Activated CD8-positive, alpha-beta memory T cell treated with anti-CD3 and anti-CD28 coated beads for 36 hours (primary cell): Measurements from ENCODE around the gene MKRN1. TPM values are rescaled to one million over a fixed set of nuclear protein-coding genes. Genes with fewer than 3 reads are reported as not detected.
"Not testable (repeated sequence)": the region's sequence is repeated elsewhere in the genome, so short reads cannot be mapped to it uniquely, and the experiment has no call there.

Experiments used
- CTCF ChIA-PET: fragments of 350-600 bp; sonication (Branson Sonifier 250); formaldehyde crosslinking; loops from one replicate; lab custom pipeline; 2021; ENCODE audit warnings: antibody characterized with exemption; lab: Charles Lee
- POLR2A ChIA-PET: fragments of 350-600 bp; sonication (Branson Sonifier 250); formaldehyde crosslinking; loops from one replicate; lab custom pipeline; 2021; ENCODE audit warnings: antibody characterized with exemption; lab: Charles Lee
- total RNA-seq, 2 experiments: library from RNA; stranded (reverse); gene quantifications; one replicate each; pipeline ENCODE4 v1.2.3, GENCODE V29; 2021

MKRN1 gene
- total RNA-seq, 2 experiments from 2014 or later = 46.9 to 54.4 TPM

DNA sequence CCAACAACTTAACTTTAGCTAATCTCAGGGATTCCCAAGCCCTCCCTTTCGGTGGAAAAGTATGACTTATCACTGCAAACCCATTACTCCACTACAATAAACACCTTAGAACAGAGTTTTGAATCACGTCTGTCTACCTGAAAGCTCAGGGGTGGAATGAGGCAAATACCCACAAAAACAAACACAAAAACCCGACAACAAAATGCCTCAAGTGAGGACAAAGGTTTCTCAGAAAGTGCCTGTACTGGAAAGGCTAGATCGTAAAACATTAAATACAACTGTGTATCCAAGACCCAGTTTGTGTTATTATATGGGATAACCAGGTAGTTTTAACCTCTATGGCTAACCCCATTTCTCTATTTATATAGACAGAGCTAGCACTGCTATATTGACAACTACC is 26.0 kb downstream of the MKRN1 start:
- ChIA-PET CTCF (interaction anchor here (3.6 kb wide), 1 partner anchor 9 kb away, joined by 9 read pairs; no protein-coding TSS in a partner anchor), POLR2A (no interaction called here)

DNA sequence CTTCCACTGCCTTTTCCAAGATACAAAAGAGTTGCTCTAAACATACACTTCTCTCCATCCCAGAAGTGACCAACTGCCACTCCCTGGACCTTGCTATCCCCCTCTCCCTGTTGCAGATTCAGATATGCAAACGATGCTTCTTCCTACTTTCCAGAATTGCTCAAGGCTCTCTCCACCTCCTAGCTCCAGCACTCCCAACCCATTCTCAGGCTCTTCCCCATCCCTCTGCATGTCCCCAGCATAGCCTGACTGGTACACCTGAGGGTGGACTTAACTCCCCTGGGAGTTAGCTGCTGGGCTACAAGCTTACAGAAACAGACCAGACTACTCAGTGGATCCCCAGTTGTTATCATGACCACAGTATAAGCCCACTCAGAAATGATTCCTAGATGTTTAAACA is 27.6 kb downstream of the MKRN1 start:
- ChIA-PET CTCF (interaction anchor here (0.6 to 3.6 kb wide), 2 partner anchors 7 to 25 kb away, joined by 3 to 9 read pairs; no protein-coding TSS in a partner anchor), POLR2A (interaction anchor here (0.6 kb wide), 1 partner anchor 189 kb away, joined by 3 read pairs; the partner anchor contains the start of gene DENND2A)

DNA sequence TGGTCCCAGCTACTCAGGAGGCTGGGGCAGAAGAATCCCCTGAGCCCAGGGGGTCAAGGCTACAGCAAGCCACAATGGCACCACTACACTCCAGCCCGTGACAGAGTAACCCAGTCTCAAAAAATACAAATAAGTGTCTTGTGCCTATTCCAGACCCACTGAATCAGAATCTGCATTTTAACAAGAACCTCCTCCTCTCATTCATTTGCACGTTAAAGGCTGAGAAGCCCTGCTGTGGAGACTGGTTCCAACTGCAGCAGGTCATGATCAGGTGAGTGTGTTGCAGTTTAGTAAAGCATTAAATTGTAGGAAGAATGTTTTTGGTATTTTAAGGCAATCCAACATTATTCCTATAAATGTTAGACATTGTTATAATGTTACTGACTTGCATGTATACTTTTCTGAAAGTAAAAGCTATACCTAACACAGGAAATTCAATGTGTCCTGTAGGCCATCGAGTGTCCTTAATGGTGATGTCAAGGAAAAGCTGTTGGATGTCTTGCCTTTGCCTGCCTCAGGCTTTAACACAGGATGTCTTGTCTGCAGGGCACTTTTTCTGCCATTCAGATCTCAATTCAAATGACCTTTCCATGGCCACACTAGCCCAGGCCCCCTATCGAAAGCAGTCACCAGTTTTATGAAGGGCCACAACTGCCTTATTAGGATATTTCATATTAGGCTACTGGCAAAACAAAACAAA is 30.4 kb downstream of the MKRN1 start:
- ChIA-PET CTCF (interaction anchor here (0.6 kb wide), 1 partner anchor 20 kb away, joined by 3 read pairs; no protein-coding TSS in a partner anchor), POLR2A (no interaction called here)

DNA sequence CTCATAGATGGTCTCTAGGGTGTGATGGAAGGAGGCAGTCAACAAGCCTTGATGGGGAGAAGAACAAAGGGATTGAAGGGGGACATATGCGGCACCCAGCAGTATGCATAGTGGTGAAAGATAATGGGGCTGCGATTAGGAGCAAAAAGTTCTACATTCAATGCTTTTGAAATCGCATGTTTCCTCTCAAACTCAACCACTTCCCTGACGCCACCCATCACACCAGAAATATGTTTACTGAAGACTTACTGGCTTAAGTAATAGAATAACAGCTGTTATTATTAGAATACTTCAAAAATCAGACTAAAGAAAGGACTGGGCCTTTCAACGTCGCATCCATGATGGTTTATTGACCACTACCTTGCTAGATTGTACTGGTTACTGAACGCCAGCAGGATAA is 31.5 kb downstream of the MKRN1 start:
- POLR2A ChIA-PET = no interaction called here
- CTCF ChIA-PET = interaction anchor here (0.6 kb wide), 1 partner anchor 38 kb away, joined by 3 read pairs; no protein-coding TSS in a partner anchor

DNA sequence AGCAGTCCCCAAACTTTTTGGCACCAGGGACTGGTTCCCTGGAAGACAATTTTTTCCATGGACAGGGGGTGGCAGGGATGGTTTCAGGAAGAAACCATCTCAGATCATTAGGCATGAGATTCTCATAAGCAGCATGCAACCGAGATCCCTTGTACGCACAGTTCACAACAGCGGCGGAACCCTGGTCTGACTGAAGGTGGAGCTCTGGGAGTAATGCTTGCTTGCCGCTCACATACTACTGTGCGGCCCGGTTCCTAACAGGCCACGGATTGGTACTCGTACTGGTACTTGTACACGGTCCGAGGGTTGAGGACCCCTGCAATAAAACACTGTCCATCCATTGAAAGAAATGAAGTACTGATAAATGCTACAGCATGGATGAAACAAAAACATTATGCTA is 32.8 kb downstream of the MKRN1 start:
- CTCF ChIA-PET = no interaction called here
- POLR2A ChIA-PET = no interaction called here

DNA sequence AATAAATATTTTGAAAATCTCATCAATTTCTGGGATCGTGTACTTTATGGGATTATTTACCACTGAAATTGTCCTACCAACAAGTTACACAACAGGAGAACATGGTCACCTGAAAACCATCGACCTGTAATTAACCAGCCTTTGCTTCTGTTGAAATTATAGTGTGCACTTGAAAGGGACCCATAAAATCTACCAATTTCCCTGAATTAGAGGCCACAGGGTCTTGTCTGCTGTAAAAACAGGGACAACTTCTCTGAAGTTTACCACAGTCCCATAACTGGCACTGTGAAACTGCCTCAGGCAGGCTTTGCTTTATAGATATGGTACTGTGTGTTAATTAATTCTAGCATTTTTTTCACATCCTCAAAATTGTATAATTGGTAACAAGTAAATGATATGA is 37.8 kb downstream of the MKRN1 start:
- ChIA-PET CTCF (no interaction called here), POLR2A (interaction anchor here (0.7 kb wide), 2 partner anchors 35 to 387 kb away, joined by 4 to 6 read pairs; no protein-coding TSS in a partner anchor)

DNA sequence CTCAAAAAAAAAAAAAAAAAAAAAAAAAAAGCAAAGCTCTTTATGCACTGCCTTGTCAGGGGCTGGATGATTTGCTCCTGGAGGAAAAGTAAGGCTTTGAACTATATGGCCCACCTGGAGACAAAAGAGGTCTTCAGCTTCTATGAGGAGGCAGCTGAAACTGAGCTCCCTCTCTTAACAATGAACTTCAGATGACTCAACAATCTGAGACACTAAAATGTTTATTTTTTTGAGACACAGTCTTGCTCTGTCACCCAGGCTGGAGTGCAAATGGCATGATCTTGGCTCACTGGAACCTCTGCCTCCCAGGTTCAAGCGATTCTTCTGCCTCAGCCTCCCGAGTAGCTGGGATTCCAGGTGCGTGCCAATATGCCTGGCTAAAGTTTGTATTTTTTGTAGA is 38.7 kb downstream of the MKRN1 start:
- CTCF ChIA-PET = no interaction called here
- POLR2A ChIA-PET = no interaction called here

DNA sequence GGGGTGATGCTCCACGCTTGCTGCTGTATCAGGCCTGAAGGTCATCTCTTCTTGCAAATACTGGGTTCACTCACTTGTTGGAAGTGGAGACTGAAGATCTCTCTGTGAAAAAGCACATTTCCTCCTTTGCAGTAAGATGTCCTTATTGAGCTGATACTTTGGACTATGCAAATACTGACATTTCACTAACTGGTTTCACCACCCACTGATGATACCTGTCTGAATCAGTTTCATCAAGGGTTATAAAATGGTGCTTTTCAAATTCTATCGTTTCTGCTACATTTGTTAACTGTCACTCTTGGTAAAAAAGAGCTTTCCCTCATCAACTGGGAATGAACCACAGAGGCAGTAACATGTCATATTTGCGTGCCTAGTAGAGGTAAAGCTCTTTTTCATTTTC is 39.9 kb downstream of the MKRN1 start:
- POLR2A ChIA-PET = interaction anchor here (0.5 kb wide), 1 partner anchor 21 kb away, joined by 4 read pairs; no protein-coding TSS in a partner anchor
- CTCF ChIA-PET = no interaction called here

DNA sequence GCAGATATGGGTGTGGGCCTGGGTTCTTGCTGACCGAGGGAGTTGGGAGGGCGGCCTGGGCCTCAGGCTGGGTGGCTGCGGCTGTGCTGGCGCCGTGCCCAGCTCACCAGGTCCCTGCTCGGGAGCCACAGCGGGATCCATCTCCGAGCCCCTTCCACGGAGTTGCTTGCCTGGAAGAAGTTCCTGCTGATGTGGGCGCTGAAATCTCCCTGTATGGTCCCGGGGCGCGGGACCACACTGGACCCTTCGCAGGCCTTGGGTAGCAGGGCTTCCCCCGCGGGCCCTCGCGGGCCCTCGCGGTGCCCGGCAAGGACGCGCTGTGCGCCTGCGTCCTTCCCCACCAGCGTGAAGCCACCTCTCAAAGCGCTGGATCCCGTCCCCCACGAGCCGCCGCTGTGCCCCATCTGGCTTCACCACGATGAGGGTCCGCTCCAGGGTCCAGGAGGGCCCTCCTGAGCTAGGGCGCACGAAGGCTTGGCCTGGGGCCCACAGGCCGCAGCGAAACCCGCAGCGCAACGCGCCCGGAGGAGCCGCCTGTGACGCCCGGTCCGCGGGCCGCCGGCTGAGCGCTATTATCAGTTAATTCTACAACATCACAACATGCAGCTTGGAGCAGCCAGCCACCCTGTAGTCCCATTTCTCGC is 43.9 kb downstream of the MKRN1 start:
- ChIA-PET CTCF (no interaction called here), POLR2A (no interaction called here)

DNA sequence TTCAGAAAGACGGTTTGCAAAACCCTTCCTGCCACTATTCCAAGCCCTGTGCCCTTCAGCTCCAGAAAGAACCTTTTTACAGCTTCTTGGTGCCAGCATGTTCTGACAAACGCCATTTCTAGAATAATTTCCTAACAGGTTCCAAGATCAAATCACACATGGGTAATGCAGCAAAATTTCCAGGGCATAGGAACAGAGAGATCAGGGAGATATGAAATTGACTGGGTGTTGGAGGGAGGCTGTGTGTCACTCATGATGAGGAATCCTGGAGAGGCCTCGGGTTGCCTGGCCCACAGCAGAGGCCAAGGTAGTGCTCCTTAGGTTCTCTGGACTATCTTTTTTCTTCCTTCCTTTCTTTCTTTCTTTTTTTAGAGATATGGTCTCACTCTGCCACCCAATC is 45.9 kb downstream of the MKRN1 start:
- ChIA-PET CTCF (interaction anchor here (0.5 kb wide), 1 partner anchor 34 kb away, joined by 4 read pairs; no protein-coding TSS in a partner anchor), POLR2A (interaction anchor here (0.6 to 0.7 kb wide), 2 partner anchors 36 to 45 kb away, joined by 3 read pairs; no protein-coding TSS in a partner anchor)

DNA sequence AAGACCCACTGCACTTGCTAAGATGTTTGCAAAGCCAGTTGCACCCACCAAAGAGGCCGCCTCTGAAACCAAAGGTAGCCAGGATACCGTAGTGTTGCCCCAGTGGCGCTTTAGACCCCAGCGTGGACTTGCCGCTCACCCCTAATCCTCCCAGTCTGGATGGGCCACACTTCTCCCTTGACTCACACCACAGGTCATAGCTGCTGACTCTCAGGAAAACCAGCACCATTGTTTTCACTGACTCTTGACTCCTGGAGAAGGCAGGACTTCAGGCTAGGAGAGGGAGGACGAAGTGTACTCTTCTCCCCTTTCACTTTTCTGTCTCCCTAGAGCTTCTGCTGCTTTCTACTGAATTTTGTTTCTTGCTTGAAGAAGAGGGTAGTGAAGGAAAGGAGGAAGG is 53.2 kb downstream of the MKRN1 start:
- ChIA-PET CTCF (no interaction called here), POLR2A (no interaction called here)

DNA sequence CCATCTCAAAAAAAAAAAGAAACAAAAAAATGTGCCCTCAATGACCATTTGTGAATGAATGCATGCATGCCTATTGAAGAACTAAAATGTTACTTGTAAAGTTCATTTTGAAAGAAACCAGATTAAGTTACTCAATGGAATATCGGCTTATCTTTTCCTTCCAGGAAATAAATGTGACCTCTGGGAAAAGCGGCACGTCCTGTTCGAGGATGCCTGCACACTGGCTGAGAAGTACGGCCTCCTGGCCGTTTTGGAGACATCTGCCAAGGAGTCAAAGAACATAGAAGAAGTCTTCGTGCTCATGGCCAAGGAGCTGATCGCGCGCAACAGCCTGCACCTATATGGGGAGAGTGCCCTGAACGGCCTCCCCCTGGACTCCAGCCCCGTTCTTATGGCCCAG is 53.6 kb downstream of the MKRN1 start:
- ChIA-PET POLR2A (no interaction called here), CTCF (no interaction called here)

DNA sequence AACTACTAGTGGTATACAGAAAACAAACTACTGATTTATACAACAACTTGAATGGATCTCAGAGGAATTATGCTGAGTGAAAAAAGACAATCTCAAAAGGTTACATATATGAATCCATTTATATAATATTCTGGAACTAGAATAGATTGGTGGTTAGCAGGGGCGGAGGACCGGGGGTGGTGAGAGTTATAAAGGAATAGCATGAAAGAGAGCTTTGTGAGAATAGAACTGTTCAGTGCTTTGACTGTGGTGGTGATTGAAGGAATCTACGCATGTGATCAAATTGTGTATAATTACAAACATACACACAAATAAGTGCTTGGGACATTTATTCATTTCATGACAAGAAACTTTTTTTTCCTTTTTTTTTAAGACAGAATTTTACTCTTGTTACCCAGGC is 55.8 kb downstream of the MKRN1 start:
- ChIA-PET POLR2A (no interaction called here), CTCF (no interaction called here)

DNA sequence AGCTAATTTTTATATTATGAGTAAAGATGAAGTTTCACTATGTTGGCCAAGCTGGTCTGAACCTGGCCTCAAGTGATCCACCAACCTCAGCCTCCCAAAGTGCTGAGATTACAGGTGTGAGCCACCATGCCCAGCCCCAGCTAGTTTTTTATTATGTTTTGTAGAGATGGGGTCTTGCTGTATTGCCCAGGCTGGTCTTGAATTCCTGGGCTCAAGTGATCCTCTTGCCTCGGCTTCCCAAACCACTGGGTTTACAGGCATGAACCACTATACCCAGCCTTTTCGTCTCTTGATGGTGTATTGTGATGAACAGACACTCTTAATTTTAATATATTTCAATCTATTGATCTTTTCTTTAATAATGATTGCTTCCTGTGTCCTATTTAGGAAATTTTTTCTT is 57.8 kb downstream of the MKRN1 start:
- ChIA-PET CTCF (no interaction called here), POLR2A (no interaction called here)

DNA sequence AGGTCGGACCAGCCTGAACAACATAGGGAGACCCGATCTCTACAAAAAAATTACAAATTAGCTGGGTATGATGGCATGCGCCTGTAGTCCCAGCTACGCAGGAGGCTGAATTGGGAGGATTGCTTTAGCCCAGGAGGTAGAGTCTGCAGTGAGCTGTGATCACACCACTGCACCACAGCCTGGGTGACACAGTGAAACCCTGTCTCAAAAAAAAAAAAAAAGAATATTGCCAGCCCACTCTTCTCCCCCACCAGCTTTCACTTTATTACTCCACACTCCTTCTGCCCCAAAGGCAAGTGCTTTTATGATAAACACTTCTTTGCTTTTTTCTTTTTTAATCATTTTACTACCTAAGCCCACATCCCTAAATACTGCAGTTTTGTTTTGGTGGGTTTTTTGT is 60.7 kb downstream of the MKRN1 start:
- CTCF ChIA-PET = interaction anchor here (0.6 to 0.8 kb wide), 2 partner anchors 25 to 128 kb away, joined by 3 read pairs; no protein-coding TSS in a partner anchor

DNA sequence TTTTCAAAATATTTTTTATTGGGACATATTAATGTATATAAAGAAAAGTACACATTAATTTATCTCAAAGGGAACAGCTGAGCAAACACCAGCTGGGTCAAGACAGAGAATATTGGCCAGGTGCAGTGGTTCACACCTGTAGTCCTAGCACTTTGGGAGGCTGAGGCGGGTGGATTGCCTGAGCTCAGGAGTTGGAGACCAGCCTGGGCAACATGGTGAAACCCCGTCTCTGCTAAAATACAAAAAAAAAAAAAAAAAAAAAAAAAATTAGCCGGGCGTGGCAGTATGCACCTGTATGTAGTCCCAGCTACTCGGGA is 61.2 kb downstream of the MKRN1 start:
- POLR2A ChIA-PET = not testable (repeated sequence)
- CTCF ChIA-PET = interaction anchor here (0.7 to 0.8 kb wide), 2 partner anchors 25 to 722 kb away, joined by 3 read pairs; no protein-coding TSS in a partner anchor

More for the DNA sequence above, 60.7 kb downstream of the MKRN1 start:
- POLR2A ChIA-PET = interaction anchor here (0.7 kb wide), 1 partner anchor 21 kb away, joined by 4 read pairs; no protein-coding TSS in a partner anchor

DNA sequence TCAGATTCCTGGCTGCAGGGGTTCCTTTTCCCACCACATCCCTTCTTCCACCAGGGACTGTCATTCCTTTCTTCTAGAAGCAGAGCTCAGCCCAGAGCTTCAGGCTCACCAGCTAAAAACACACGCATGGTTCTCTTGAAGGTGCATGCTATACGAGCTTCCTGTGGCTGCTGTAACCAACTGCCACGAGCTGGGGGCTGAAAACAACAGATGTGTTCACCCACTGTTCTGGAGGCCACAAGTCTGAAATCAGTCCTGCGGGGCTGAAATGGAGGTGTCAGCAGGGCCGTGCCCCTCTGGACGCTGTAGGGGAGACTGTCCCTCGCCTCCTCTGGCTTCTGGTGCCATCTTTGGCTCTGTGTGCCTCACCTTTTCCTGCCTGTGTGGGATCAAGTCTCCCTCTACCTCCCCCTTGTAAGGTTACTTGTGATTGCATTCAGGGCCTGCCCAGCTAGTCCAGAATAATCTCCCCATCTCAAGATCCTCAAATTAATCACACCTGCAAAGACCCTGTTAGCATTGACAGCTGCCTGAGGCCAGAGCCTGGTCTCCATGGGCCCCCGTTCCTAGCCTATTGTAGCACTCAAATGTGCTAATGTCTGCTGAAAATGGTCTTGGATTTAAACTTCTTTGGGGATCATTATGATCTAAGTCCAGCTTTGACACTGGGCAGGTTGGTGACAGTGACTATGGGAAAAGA is 61.7 kb downstream of the MKRN1 start:
- POLR2A ChIA-PET = interaction anchor here (0.7 kb wide), 1 partner anchor 255 kb away, joined by 4 read pairs; no protein-coding TSS in a partner anchor
- CTCF ChIA-PET = interaction anchor here (0.7 to 0.8 kb wide), 2 partner anchors 26 to 721 kb away, joined by 3 read pairs; no protein-coding TSS in a partner anchor

DNA sequence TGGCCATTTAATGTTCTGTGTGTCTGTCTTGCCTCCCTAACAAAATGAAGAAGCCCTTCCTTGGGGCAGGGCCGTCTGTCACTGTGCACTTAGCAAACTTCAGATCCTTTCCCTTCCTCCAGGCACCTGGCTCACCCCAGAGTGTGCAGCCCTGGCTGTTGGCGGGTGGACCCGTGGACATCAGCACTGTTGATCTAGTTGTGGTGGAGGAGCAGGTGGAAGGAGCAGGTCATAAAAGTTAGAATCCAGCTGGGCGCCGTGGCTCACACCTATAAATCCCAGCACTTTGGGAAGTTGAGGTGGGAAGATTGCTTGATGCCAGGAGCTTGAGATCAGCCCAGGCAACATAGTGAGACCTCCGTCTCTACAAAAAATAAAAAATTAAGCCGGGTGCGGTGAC is 62.7 kb downstream of the MKRN1 start:
- ChIA-PET POLR2A (interaction anchor here (0.7 kb wide), 1 partner anchor 195 kb away, joined by 3 read pairs; no protein-coding TSS in a partner anchor), CTCF (no interaction called here)

DNA sequence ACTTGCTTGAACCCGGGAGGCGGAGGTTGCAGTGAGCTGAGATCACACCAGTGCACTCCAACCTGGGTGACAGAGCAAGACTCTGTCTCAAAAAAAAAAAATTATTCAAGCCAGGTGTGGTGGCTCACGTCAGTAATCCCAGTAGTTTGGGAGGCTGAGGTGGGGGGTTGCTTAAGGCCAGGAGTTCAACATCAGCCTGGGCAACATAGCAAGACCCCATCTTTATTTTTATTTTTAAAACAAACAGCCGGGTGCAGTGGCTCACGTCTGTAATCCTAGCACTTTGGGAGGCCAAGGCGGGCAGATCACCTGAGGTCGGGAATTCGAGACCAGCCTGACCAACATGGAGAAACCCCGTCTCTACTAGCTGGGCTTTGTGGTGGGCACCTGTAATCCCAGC is 63.5 kb downstream of the MKRN1 start:
- POLR2A ChIA-PET, CTCF ChIA-PET: not testable (repeated sequence)
